H9 (cell line): Measurements from ENCODE around the gene KAZN. TPM values are rescaled to one million over a fixed set of nuclear protein-coding genes. Genes with fewer than 3 reads are reported as not detected.

Experiments used
- DNase-seq: peaks from one replicate; pipeline ENCODE4 v3.0.0-alpha.2; 2017
- H2AFZ ChIP-seq: one replicate; pipeline ENCODE4 v1.6.1; 2013; ENCODE audit warnings: mild to moderate bottlenecking, low read length, control low read depth, moderate library complexity
- H2AK5ac ChIP-seq: 2 replicates; pipeline ENCODE4 v1.6.1; 2013; ENCODE audit warnings: low read length, control low read depth, mixed read lengths; ENCODE audit not compliant: insufficient read length
- H2BK120ac ChIP-seq: one replicate; pipeline ENCODE4 v1.6.1; 2013; ENCODE audit warnings: low read depth, mild to moderate bottlenecking, low read length, control low read depth, inconsistent platforms; ENCODE audit not compliant: poor library complexity, severe bottlenecking
- H2BK12ac ChIP-seq: 2 replicates; pipeline ENCODE4 v1.6.1; 2013; ENCODE audit warnings: low read length, control low read depth, mixed read lengths, low read depth; ENCODE audit not compliant: insufficient read length
- H2BK15ac ChIP-seq: 2 replicates; pipeline ENCODE4 v1.6.1; 2013; ENCODE audit warnings: low read depth, low read length, control low read depth
- H2BK20ac ChIP-seq: one replicate; pipeline ENCODE4 v1.6.1; 2013; ENCODE audit warnings: low read depth, mild to moderate bottlenecking, low read length, control low read depth, inconsistent platforms; ENCODE audit not compliant: poor library complexity, severe bottlenecking
- H2BK5ac ChIP-seq: 2 replicates; pipeline ENCODE4 v1.6.1; 2013; ENCODE audit warnings: low read length, control low read depth, mixed read lengths; ENCODE audit not compliant: insufficient read length
- H3K14ac ChIP-seq: 2 replicates; pipeline ENCODE4 v1.6.1; 2013; ENCODE audit warnings: low read length, control low read depth; ENCODE audit not compliant: insufficient read depth
- H3K18ac ChIP-seq: 2 replicates; pipeline ENCODE4 v1.6.1; 2013; ENCODE audit warnings: low read depth, mild to moderate bottlenecking, mixed read lengths, low read length, control low read depth; ENCODE audit not compliant: insufficient read length
- H3K23ac ChIP-seq: 2 replicates; pipeline ENCODE4 v1.6.1; 2013; ENCODE audit warnings: low read length, control low read depth, mixed read lengths, low read depth; ENCODE audit not compliant: insufficient read length
- H3K23me2 ChIP-seq: 2 replicates; pipeline ENCODE4 v1.6.1; 2013; ENCODE audit warnings: low read depth, mild to moderate bottlenecking, mixed read lengths, low read length, control low read depth; ENCODE audit not compliant: insufficient read length, poor library complexity, severe bottlenecking
- H3K27ac ChIP-seq: 2 replicates; pipeline ENCODE4 v1.5.1; 2013; ENCODE audit warnings: low read length, control low read depth, mixed read lengths, low read depth; ENCODE audit not compliant: insufficient read length
- H3K27me3 ChIP-seq: 2 replicates; pipeline ENCODE4 v1.6.1; 2013; ENCODE audit warnings: low read length, control low read depth, inconsistent platforms; ENCODE audit not compliant: insufficient read depth
- H3K4ac ChIP-seq: 2 replicates; pipeline ENCODE4 v1.6.1; 2013; ENCODE audit warnings: low read depth, mild to moderate bottlenecking, control low read depth, inconsistent platforms, low read length, moderate library complexity
- H3K4me1 ChIP-seq: 2 replicates; pipeline ENCODE4 v1.6.1; 2013; ENCODE audit warnings: low read length, control low read depth, inconsistent platforms; ENCODE audit not compliant: insufficient read depth
- H3K4me2 ChIP-seq: 2 replicates; pipeline ENCODE4 v1.6.1; 2013; ENCODE audit warnings: low read length, control low read depth, mixed read lengths; ENCODE audit not compliant: insufficient read length, insufficient read depth
- H3K56ac ChIP-seq: 2 replicates; pipeline ENCODE4 v1.6.1; 2013; ENCODE audit warnings: low read depth, mild to moderate bottlenecking, mixed read lengths, low read length, control low read depth; ENCODE audit not compliant: insufficient read length
- H3K79me1 ChIP-seq: 2 replicates; pipeline ENCODE4 v1.6.1; 2013; ENCODE audit warnings: low read depth, mild to moderate bottlenecking, moderate library complexity, low read length, control low read depth, inconsistent platforms; ENCODE audit not compliant: insufficient read depth, poor library complexity, severe bottlenecking
- H3K79me2 ChIP-seq: 2 replicates; pipeline ENCODE4 v1.6.1; 2013; ENCODE audit warnings: low read length, control low read depth, inconsistent platforms; ENCODE audit not compliant: insufficient read depth
- H3K9ac ChIP-seq: 2 replicates; pipeline ENCODE4 v1.6.1; 2013; ENCODE audit warnings: low read length, control low read depth, mixed read lengths; ENCODE audit not compliant: insufficient read length; ENCODE audit errors: extremely low read depth
- H3K9me3 ChIP-seq: one replicate; pipeline ENCODE4 v1.6.1; 2013; ENCODE audit warnings: low read depth, low read length, inconsistent platforms; ENCODE audit not compliant: control insufficient read depth
- H3T11ph ChIP-seq: one replicate; pipeline ENCODE4 v1.6.1; 2013; ENCODE audit warnings: mild to moderate bottlenecking, low read length, control low read depth, inconsistent platforms
- H4K20me1 ChIP-seq: one replicate; pipeline ENCODE4 v1.6.1; 2013; ENCODE audit not compliant: control insufficient read depth, insufficient read length, insufficient read depth
- H4K5ac ChIP-seq: 2 replicates; pipeline ENCODE4 v1.6.1; 2013; ENCODE audit warnings: low read depth, mild to moderate bottlenecking, mixed read lengths, low read length, control low read depth; ENCODE audit not compliant: insufficient read length
- H4K8ac ChIP-seq: replicated peaks from 2 replicates; pipeline ENCODE4 v1.6.1; 2013; ENCODE audit warnings: low read length, control low read depth, mixed read lengths, low read depth; ENCODE audit not compliant: insufficient read length
- H4K91ac ChIP-seq: 2 replicates; pipeline ENCODE4 v1.6.1; 2013; ENCODE audit warnings: low read depth, mild to moderate bottlenecking, moderate library complexity, mixed read lengths, low read length, control low read depth; ENCODE audit not compliant: insufficient read length
- H3K27ac Mint-ChIP-seq, 3 experiments: 2 replicates in 2 of 3; 3 replicates in 1 of 3; pipeline ENCODE4 v1.8.0; 2020 to 2021; ENCODE audit warnings: mixed read lengths in 3 of 3, mild to moderate bottlenecking in 1 of 3, moderate library complexity in 1 of 3
- H3K27me3 Mint-ChIP-seq: 2 replicates; pipeline ENCODE4 v1.8.0; 2021; ENCODE audit warnings: low read depth, mild to moderate bottlenecking, moderate library complexity, mixed read lengths
- H3K36me3 Mint-ChIP-seq, 3 experiments: 2 replicates in 2 of 3; 3 replicates in 1 of 3; pipeline ENCODE4 v1.8.0; 2020 to 2021; ENCODE audit warnings: low read depth in 3 of 3, mixed read lengths in 3 of 3; ENCODE audit not compliant: insufficient read depth in 1 of 3
- H3K4me1 Mint-ChIP-seq, 2 experiments: 2 replicates each; pipeline ENCODE4 v1.8.0; 2020; ENCODE audit warnings: mixed read lengths in 2 of 2
- H3K4me3 Mint-ChIP-seq, 2 experiments: 2 replicates in 1 of 2; 3 replicates in 1 of 2; pipeline ENCODE4 v1.8.0; 2020 to 2021; ENCODE audit warnings: mild to moderate bottlenecking in 2 of 2, mixed read lengths in 2 of 2, moderate library complexity in 1 of 2
- H3K9me3 Mint-ChIP-seq, 2 experiments: 2 replicates in 1 of 2; 3 replicates in 1 of 2; pipeline ENCODE4 v1.8.0; 2020; ENCODE audit warnings: mild to moderate bottlenecking in 2 of 2, mixed read lengths in 2 of 2, moderate library complexity in 1 of 2
- WGBS: extraction: QIAGEN DNeasy Blood & Tissue Kit; methylation state at CpG from one replicate; pipeline ENCODE4 v1.1.7; 2013; ENCODE audit warnings: missing lambda C conversion rate, low lambda C conversion rate, mixed read lengths; ENCODE audit not compliant: insufficient read length; ENCODE audit errors: extremely low coverage; 5-methylcytosine and 5-hydroxymethylcytosine counted together
- total RNA-seq: library from RNA; stranded (reverse); gene quantifications from 2 replicates; pipeline ENCODE4 v1.2.1, GENCODE V29; 2021
- TF ChIP-seq, protein P1 (sequence below): fragments of 200-600 bp; sonication (generic); conservative IDR thresholded peaks from 3 replicates; pipeline ENCODE4 v1.8.0; 2021; ENCODE audit warnings: antibody characterized with exemption, mild to moderate bottlenecking

Gene KAZN
- total RNA-seq, 1 experiment from 2014 or later = 7.6 TPM

DNA sequence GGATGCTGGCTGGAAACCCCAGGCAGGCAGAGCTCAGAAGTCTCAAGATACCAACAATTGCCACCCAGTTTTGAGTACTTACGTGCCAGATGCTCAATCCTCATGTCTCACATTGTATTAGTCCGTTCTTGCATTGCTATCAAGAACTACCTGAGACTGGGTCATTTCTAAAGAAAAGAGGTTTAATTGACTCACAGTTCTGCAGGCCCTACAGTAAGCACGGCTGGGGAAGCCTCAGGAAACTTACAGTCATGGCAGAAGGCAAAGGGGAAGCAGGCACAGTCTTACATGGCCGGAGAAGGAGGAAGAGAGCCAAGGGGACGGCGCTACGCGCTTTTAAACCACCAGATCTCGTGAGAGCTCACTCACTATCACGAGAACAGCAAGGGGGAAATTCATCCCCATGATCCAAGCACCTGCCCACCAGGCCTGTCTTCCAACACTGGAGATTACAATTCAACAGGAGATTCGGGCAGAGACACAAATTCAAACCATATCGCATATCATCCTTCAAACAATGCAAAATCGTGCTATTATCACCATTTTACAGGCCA is 58.0 kb downstream of the KAZN start:
- Histone ChIP-seq H2AFZ (no peak overlapping the region), H2BK120ac (no peak overlapping the region), H3K4me2 (no peak overlapping the region), H2AK5ac (no peak overlapping the region), H3K4ac (no peak overlapping the region), H4K5ac (no peak overlapping the region), H3T11ph (no peak overlapping the region), H3K56ac (no peak overlapping the region), H3K4me1 (no peaks in the 10 kb centered on the region), H3K79me2 (no peaks in the 10 kb centered on the region), H3K23me2 (no peaks in the 10 kb centered on the region), H3K14ac (no peak overlapping the region; the same call in 1 of the 2 replicates), H3K27me3 (no peaks in the 10 kb centered on the region), H2BK5ac (no peak overlapping the region), H2BK12ac (no peak overlapping the region), H2BK15ac (no peak overlapping the region), H4K20me1 (no peaks in the 10 kb centered on the region), H3K9me3 (no peaks in the 10 kb centered on the region), H3K9ac (no peak overlapping the region), H4K91ac (no peak overlapping the region), H3K79me1 (no peaks in the 10 kb centered on the region), H3K18ac (no peak overlapping the region), H3K23ac (no peak overlapping the region), H2BK20ac (no peak overlapping the region), H3K27ac (no peak overlapping the region), H4K8ac (no peak overlapping the region)
- WGBS = no CpG with 5 or more reads among the region's 13 CpGs
- no peaks in the 10 kb centered on the region for H3K36me3 Mint-ChIP-seq
- no peak for DNase-seq
- H3K4me3 Mint-ChIP-seq = no peak overlapping the region
- TF ChIP-seq, protein P1, sequence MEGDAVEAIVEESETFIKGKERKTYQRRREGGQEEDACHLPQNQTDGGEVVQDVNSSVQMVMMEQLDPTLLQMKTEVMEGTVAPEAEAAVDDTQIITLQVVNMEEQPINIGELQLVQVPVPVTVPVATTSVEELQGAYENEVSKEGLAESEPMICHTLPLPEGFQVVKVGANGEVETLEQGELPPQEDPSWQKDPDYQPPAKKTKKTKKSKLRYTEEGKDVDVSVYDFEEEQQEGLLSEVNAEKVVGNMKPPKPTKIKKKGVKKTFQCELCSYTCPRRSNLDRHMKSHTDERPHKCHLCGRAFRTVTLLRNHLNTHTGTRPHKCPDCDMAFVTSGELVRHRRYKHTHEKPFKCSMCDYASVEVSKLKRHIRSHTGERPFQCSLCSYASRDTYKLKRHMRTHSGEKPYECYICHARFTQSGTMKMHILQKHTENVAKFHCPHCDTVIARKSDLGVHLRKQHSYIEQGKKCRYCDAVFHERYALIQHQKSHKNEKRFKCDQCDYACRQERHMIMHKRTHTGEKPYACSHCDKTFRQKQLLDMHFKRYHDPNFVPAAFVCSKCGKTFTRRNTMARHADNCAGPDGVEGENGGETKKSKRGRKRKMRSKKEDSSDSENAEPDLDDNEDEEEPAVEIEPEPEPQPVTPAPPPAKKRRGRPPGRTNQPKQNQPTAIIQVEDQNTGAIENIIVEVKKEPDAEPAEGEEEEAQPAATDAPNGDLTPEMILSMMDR = no peak
- H3K27me3 Mint-ChIP-seq = no peaks in the 10 kb centered on the region
- H3K9me3 Mint-ChIP-seq = no peaks in the 10 kb centered on the region
- no peak overlapping the region for H3K27ac Mint-ChIP-seq
- peaks cover 10 to 14% of the 10 kb centered on the region in 2 experiments for H3K4me1 Mint-ChIP-seq
